Endothelial cell of umbilical vein (primary cell): ENCODE measurements around the gene PLIN5. TPM values are rescaled to one million over a fixed set of nuclear protein-coding genes. Genes with fewer than 3 reads are reported as not detected.

Source experiments
- BruUV-seq: library from RNA; stranded (reverse); fragments of 400-500 nt; replicated peaks from 2 replicates; lab custom pipeline; 2021; lab: Mats Ljungman, UMichigan
- CTCF ChIA-PET: fragments of 300-600, 350-600 bp; sonication (Branson Sonifier 250); formaldehyde crosslinking; loops from one replicate; lab custom pipeline; 2021; ENCODE audit warnings: antibody characterized with exemption, inconsistent platforms; lab: Charles Lee
- POLR2A ChIA-PET: fragments of 300-600, 350-600 bp; sonication (Branson Sonifier 250); formaldehyde crosslinking; loops from one replicate; lab custom pipeline; 2021; ENCODE audit warnings: antibody characterized with exemption, inconsistent platforms; lab: Charles Lee
- DNase-seq: peaks from one replicate; pipeline ENCODE4 v3.0.0-alpha.2; 2011; ENCODE audit warnings: low read depth, low spot score
- FAIRE-seq: peaks from 2 replicates; lab custom pipeline; 2011; peaks lifted over from hg19 to GRCh38; lab: Jason Lieb, UNC
- H2AFZ ChIP-seq: 2 replicates; pipeline ENCODE4 v1.6.0; 2012; ENCODE audit warnings: low read depth, low read length, control low read depth, inconsistent platforms
- H3K27ac ChIP-seq: 2 replicates; pipeline ENCODE4 v1.5.1; 2011; ENCODE audit warnings: low read depth, mild to moderate bottlenecking, control low read depth, low read length, moderate library complexity; ENCODE audit not compliant: insufficient read depth
- H3K27me3 ChIP-seq, 2 experiments: 2 replicates each; pipeline versions ENCODE4 v1.6.0 to v1.6.1; 2011; ENCODE audit warnings: low read length in 2 of 2, mixed read lengths in 1 of 2; ENCODE audit not compliant: control insufficient read depth in 2 of 2, insufficient read depth in 2 of 2
- H3K36me3 ChIP-seq, 2 experiments: 2 replicates in 1 of 2; 3 replicates in 1 of 2; pipeline ENCODE4 v1.5.1; 2011; ENCODE audit warnings: low read length in 2 of 2, mild to moderate bottlenecking in 1 of 2, moderate library complexity in 1 of 2; ENCODE audit not compliant: control insufficient read depth in 2 of 2, insufficient read depth in 2 of 2; ENCODE audit errors: extremely low read depth in 1 of 2
- H3K4me1 ChIP-seq: 3 replicates; pipeline ENCODE4 v1.5.1; 2011; ENCODE audit warnings: mild to moderate bottlenecking, low read length; ENCODE audit not compliant: control insufficient read depth, insufficient read depth; ENCODE audit errors: extremely low read depth
- H3K4me2 ChIP-seq: 2 replicates; pipeline ENCODE4 v1.6.1; 2011; ENCODE audit warnings: low read length, control low read depth, mixed read lengths; ENCODE audit not compliant: insufficient read depth
- H3K4me3 ChIP-seq, 3 experiments: fragments of 200-600 bp in 1 of 3; sonication (generic), shearing (Covaris generic) in 1 of 3; replicated peaks in 1 of 3; 2 replicates each; pipeline ENCODE4 v1.5.1; 2011 to 2016; ENCODE audit warnings: control low read depth in 3 of 3, low read length in 3 of 3, mild to moderate bottlenecking in 2 of 3, inconsistent platforms in 1 of 3, low read depth in 1 of 3, moderate library complexity in 1 of 3; ENCODE audit not compliant: insufficient read depth in 1 of 3
- H3K79me2 ChIP-seq: 2 replicates; pipeline ENCODE4 v1.6.0; 2012; ENCODE audit warnings: low read length, inconsistent platforms; ENCODE audit not compliant: control insufficient read depth, insufficient read depth
- H3K9ac ChIP-seq: replicated peaks from 2 replicates; pipeline ENCODE3; 2011; ENCODE audit warnings: low read length, control low read depth; ENCODE audit not compliant: insufficient read depth; ENCODE audit errors: extremely low read depth
- H3K9me1 ChIP-seq: replicated peaks from 3 replicates; pipeline ENCODE4 v1.6.0; 2011; ENCODE audit warnings: mild to moderate bottlenecking, low read length; ENCODE audit not compliant: control insufficient read depth, insufficient read depth; ENCODE audit errors: extremely low read depth
- H3K9me3 ChIP-seq: replicated peaks from 2 replicates; pipeline ENCODE4 v1.5.1; 2012; ENCODE audit warnings: low read length, inconsistent platforms; ENCODE audit not compliant: control insufficient read depth, insufficient read depth
- H4K20me1 ChIP-seq: replicated peaks from 2 replicates; pipeline ENCODE3; 2011; ENCODE audit warnings: mild to moderate bottlenecking, low read length; ENCODE audit not compliant: control insufficient read depth, insufficient read depth; ENCODE audit errors: extremely low read depth
- CTCF ChIP-seq, 2 donors: IDR thresholded peaks; 1 replicate in 1 of 2; 2 replicates in 1 of 2; pipeline ENCODE4 v1.5.1; 2011; ENCODE audit warnings: low read length in 2 of 2, mild to moderate bottlenecking in 2 of 2, moderate library complexity in 2 of 2, control low read depth in 1 of 2, inconsistent platforms in 1 of 2, low read depth in 1 of 2; ENCODE audit not compliant: insufficient read depth in 1 of 2; ENCODE audit errors: extremely low read depth in 1 of 2
- EZH2 ChIP-seq: IDR thresholded peaks from 2 replicates; pipeline ENCODE4 v1.6.1; 2012; ENCODE audit warnings: borderline replicate concordance, low read depth, mild to moderate bottlenecking, moderate library complexity, low read length, inconsistent platforms; ENCODE audit not compliant: severe bottlenecking
- FOS ChIP-seq: IDR thresholded peaks from 2 replicates; pipeline ENCODE4 v1.6.1; 2011; ENCODE audit warnings: mild to moderate bottlenecking, low read length, moderate library complexity, borderline replicate concordance; ENCODE audit not compliant: insufficient read depth
- GATA2 ChIP-seq: IDR thresholded peaks from 2 replicates; pipeline ENCODE4 v1.7.0; 2011; ENCODE audit warnings: low read depth, mild to moderate bottlenecking, moderate library complexity, mixed read lengths, low read length; ENCODE audit not compliant: insufficient read length, insufficient read depth
- JUN ChIP-seq: IDR thresholded peaks from 2 replicates; pipeline ENCODE4 v1.6.1; 2011; ENCODE audit warnings: borderline replicate concordance, low read depth; ENCODE audit not compliant: insufficient read length, insufficient read depth
- MYC ChIP-seq: IDR thresholded peaks from one replicate; pipeline ENCODE4 v1.6.1; 2011; ENCODE audit warnings: mild to moderate bottlenecking, low read depth, low read length
- POLR2A ChIP-seq: IDR thresholded peaks from 2 replicates; pipeline ENCODE4 v1.6.1; 2012; ENCODE audit warnings: low read depth, mild to moderate bottlenecking, control low read depth, low read length
- POLR2AphosphoS5 ChIP-seq: IDR thresholded peaks from 2 replicates; pipeline ENCODE4 v1.6.1; 2012; ENCODE audit warnings: low read depth, mild to moderate bottlenecking, control low read depth, low read length, moderate library complexity; ENCODE audit not compliant: insufficient read depth
- dilution Hi-C: fragments of 300-500 bp; cut with MboI; formaldehyde crosslinking; loops from one replicate; pipeline ENCODE4 v1.15.0; 2019; ENCODE audit warnings: low sequenced_read_pairs; ENCODE audit not compliant: extremely low pct_ligation_motif_present
- intact Hi-C: fragments of 100-400 bp; cut with micrococcal nuclease; formaldehyde crosslinking; loops from one replicate; pipeline ENCODE4 v1.10.0; 2022
- polyA plus RNA-seq, 4 experiments: library from polyadenylated mRNA; depleted of rRNA in 3 of 4; stranded (reverse) in 3 of 4; unstranded in 1 of 4; fragments of >200 nt; gene quantifications; 2 replicates each; pipeline versions ENCODE4 v1.2.1 to v1.2.3, GENCODE V29; 2011 to 2012; ENCODE audit warnings: missing spikeins in 1 of 4
- total RNA-seq: library from RNA; stranded (reverse); gene quantifications from 2 replicates; pipeline ENCODE4 v1.2.3, GENCODE V29; 2021
- TF ChIP-seq, protein P1 (sequence below): IDR thresholded peaks from 2 replicates; pipeline ENCODE4 v1.6.1; 2011; ENCODE audit not compliant: insufficient read depth, insufficient read length

PLIN5 gene
- total and polyA plus RNA-seq, 2 donors (not counting 3 experiments of a cell fraction or from before 2014, with no cell fraction given), result 0.17 to 0.24 TPM

- no peak for FAIRE-seq
- intact Hi-C loops (no loop called here), dilution Hi-C loops (no loop called here)
- Histone ChIP-seq H3K79me2 (no peaks in the 10 kb centered on the region), H3K9me3 (no peaks in the 10 kb centered on the region), H4K20me1 (no peaks in the 10 kb centered on the region), H3K4me3 (no peak within 1 kb of the TSS), H3K9me1 (no peaks in the 10 kb centered on the region), H3K9ac (no peak within 1 kb of the TSS), H3K27ac (no peak within 1 kb of the TSS), H3K27me3 (no peaks in the 10 kb centered on the region), H3K4me1 (no peaks in the 10 kb centered on the region), H3K36me3 (no peaks in the 10 kb centered on the region), H3K4me2 (no peak within 1 kb of the TSS), H2AFZ (no peak within 1 kb of the TSS)
- ChIA-PET CTCF (interaction anchor here (1.0 to 2.8 kb wide), 5 partner anchors 7 to 251 kb away, joined by 3 to 17 read pairs (median 4); no protein-coding TSS in a partner anchor), POLR2A (no interaction called here)
- no peak for DNase-seq
- TF ChIP-seq POLR2AphosphoS5, result no peak
- TF ChIP-seq, protein P1, sequence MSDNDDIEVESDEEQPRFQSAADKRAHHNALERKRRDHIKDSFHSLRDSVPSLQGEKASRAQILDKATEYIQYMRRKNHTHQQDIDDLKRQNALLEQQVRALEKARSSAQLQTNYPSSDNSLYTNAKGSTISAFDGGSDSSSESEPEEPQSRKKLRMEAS, result no peak
- no TSS peak for BruUV-seq
Observed at GRCh38 chr19:4518345-4519171, 16.5 kb downstream of the PLIN5 start, which contains the start of gene PLIN4. Gene PLIN4 (minus strand): TSS chr19:4518486. CDS start chr19:4518272, 214 bp downstream.

GRCh38 chr19:4517451-4518057, 17.5 kb downstream of the PLIN5 start:
- H3K4me3 ChIP-seq, result no peak overlapping the region
- H3K27ac ChIP-seq, result no peak overlapping the region
- FAIRE-seq (no peak), DNase-seq (no peak)
- no peak overlapping the region for H3K9ac ChIP-seq
- no peaks in the 10 kb centered on the region for H3K9me1 ChIP-seq
- intact Hi-C loops (no loop called here), dilution Hi-C loops (no loop called here)
- H4K20me1 ChIP-seq, result no peaks in the 10 kb centered on the region
- no peak overlapping the region for H2AFZ ChIP-seq
- ChIA-PET POLR2A (interaction anchor here (0.6 kb wide), 1 partner anchor 102 kb away, joined by 3 read pairs; no protein-coding TSS in a partner anchor), CTCF (interaction anchor here (0.7 to 2.8 kb wide), 7 partner anchors 8 to 250 kb away, joined by 3 to 17 read pairs (median 4); no protein-coding TSS in a partner anchor)
- H3K36me3 ChIP-seq, result no peaks in the 10 kb centered on the region
- H3K79me2 ChIP-seq, result no peaks in the 10 kb centered on the region
- H3K27me3 ChIP-seq, result no peaks in the 10 kb centered on the region
- no peaks in the 10 kb centered on the region for H3K4me1 ChIP-seq
- no peaks in the 10 kb centered on the region for H3K9me3 ChIP-seq
- H3K4me2 ChIP-seq, result no peak overlapping the region
- BruUV-seq, result no TSS peak
- TF ChIP-seq JUN (no peak), EZH2 (no peak), POLR2AphosphoS5 (no peak), POLR2A (no peak), MYC (no peak), CTCF (IDR thresholded peaks at IDR 0.05; ENCODE audit: extremely low read depth in 1 of 2, insufficient read depth in 1 of 2, low read depth in 1 of 2, low read length in 2 of 2) (no peak), GATA2 (no peak), FOS (no peak)
- TF ChIP-seq, protein P1, result no peak
